ENCODE measurements around the gene AATF. TPM values are rescaled to one million over a fixed set of nuclear protein-coding genes. Genes with fewer than 3 reads are reported as not detected.

The AATF gene
- total RNA-seq, 4 donors from 2014 or later: 22.4 to 36.4 (median 32.4) TPM

DNA sequence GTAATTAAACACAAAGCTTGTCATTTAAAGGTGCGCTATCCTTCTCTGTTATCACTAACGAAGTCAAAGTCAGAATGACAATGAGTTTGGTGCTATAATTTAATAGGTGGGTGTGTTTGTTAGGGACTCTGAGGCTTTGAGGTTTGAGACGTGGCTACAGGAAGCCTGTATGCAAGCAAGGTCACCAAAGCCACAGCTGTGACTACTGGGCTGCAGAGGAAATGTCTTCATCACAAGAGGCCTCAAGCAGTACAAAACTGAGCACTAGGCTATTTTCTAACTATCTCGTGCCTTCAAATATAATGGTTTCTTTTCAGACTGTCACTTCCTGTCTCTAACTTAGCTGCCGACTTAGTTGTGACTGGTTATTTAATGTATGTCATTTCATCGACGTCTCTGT, 141.2 kb downstream of the AATF start:
- Histone ChIP-seq H3K27ac (peak overlapping the region in 2 of 4 donors; percentile 11 to 49), H3K4me1 (peaks cover 6 to 23% (median 9%) of the 10 kb centered on the region in 3 donors), H3K4me3 (no peak overlapping the region), H3K27me3 (no peaks in the 10 kb centered on the region), H3K9me3 (no peaks in the 10 kb centered on the region), H3K36me3 (peaks cover 8 to 99% (median 15%) of the 10 kb centered on the region in 3 donors)
- WGBS, 2 donors: 50 to 57% methylated on average over 7 of the region's 7 CpGs
- intact Hi-C loops (cut with DNase I): no loop called here
- TF ChIP-seq, protein P1, sequence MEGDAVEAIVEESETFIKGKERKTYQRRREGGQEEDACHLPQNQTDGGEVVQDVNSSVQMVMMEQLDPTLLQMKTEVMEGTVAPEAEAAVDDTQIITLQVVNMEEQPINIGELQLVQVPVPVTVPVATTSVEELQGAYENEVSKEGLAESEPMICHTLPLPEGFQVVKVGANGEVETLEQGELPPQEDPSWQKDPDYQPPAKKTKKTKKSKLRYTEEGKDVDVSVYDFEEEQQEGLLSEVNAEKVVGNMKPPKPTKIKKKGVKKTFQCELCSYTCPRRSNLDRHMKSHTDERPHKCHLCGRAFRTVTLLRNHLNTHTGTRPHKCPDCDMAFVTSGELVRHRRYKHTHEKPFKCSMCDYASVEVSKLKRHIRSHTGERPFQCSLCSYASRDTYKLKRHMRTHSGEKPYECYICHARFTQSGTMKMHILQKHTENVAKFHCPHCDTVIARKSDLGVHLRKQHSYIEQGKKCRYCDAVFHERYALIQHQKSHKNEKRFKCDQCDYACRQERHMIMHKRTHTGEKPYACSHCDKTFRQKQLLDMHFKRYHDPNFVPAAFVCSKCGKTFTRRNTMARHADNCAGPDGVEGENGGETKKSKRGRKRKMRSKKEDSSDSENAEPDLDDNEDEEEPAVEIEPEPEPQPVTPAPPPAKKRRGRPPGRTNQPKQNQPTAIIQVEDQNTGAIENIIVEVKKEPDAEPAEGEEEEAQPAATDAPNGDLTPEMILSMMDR (IDR thresholded peaks at IDR 0.05): no peak
- no peak for TF ChIP-seq POLR2A (IDR thresholded peaks at IDR 0.05)
- DNase-seq: no peak

DNA sequence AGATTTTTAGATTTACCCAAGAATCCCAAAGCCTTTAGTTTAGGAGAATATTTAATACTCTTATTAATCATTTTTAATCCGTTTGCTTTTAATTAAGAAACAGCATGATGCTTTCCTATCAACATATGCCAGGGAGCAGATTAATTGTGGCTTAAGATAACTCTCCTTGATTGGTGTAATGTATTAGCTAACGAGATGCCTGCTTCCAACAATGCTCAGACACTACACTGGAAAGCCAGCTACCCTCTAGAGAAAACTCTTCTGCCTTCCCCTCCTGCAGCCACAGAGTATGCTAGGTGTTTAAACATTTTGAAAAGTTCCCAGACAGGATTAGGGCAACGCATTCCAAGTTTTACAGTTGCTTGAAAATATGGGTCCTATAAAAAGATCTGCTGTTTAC, 142.2 kb downstream of the AATF start:
- TF ChIP-seq POLR2A (IDR thresholded peaks at IDR 0.05): no peak
- TF ChIP-seq, protein P1 (IDR thresholded peaks at IDR 0.05): no peak
- H3K36me3 ChIP-seq: peaks cover 8 to 99% (median 17%) of the 10 kb centered on the region in 3 donors
- H3K4me1 ChIP-seq: peaks cover 6 to 23% (median 9%) of the 10 kb centered on the region in 3 donors
- H3K27me3 ChIP-seq: no peaks in the 10 kb centered on the region
- H3K27ac ChIP-seq: no peak overlapping the region
- H3K4me3 ChIP-seq: no peak overlapping the region
- no peak for DNase-seq
- 66 to 83% methylated on average over 3 of the region's 3 CpGs for WGBS, 2 donors
- intact Hi-C loops (cut with DNase I): no loop called here
- H3K9me3 ChIP-seq: no peaks in the 10 kb centered on the region

DNA sequence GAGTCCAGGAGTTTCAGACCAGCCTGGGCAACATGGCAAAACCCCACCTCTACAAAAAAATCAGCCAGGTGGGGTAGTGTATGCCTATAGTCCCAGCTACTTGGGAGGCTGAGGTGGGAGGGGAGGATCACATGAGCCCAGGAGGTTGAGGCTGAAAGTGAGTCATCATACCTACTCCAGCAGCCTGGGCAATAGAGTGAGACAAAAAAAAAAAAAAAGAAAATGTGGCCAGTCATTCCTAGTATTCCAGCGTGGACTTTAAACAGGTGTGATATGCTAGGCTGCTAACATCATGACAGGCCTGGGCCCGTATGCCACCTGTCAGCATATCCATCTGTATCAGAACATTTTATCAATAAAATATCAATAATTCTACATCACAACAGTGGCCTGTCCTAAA, 143.3 kb downstream of the AATF start:
- DNase-seq: no peak
- H3K4me1 ChIP-seq: peaks cover 6 to 23% (median 9%) of the 10 kb centered on the region in 3 donors
- no peak for TF ChIP-seq POLR2A (IDR thresholded peaks at IDR 0.05)
- TF ChIP-seq, protein P1 (IDR thresholded peaks at IDR 0.05): no peak
- WGBS, 2 donors: 60 to 66% methylated on average over 2 of the region's 2 CpGs
- no peaks in the 10 kb centered on the region for H3K27me3 ChIP-seq
- peaks cover 3 to 99% (median 19%) of the 10 kb centered on the region in 3 donors for H3K36me3 ChIP-seq
- intact Hi-C loops (cut with DNase I): no loop called here
- H3K4me3 ChIP-seq: no peak overlapping the region
- H3K27ac ChIP-seq: no peak overlapping the region
- no peaks in the 10 kb centered on the region for H3K9me3 ChIP-seq

DNA sequence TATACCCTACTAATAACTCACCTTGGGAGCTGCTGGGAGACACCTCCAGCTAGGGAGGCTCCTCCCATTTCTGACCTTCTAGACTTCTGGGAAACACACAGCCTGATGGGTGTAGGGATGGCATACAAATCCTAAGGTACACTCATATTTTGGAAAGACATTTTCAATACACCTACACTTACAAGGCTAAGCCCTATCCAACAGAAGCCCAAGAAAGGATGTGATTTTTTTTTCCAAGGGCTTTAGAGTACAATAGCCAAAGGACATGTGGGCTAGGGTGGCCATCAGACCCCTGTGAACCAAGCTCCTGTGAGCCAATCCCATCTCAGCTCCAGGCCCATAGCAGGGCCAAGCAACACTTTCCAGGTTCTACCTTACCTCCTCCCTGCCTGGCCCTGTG, 143.9 kb downstream of the AATF start:
- H3K4me3 ChIP-seq: no peak overlapping the region
- intact Hi-C loops (cut with DNase I): no loop called here
- H3K36me3 ChIP-seq: peaks cover 0 to 99% (median 22%) of the 10 kb centered on the region in 3 donors
- no peak for DNase-seq
- no peak overlapping the region for H3K27ac ChIP-seq
- peaks cover 6 to 23% (median 9%) of the 10 kb centered on the region in 3 donors for H3K4me1 ChIP-seq
- no peaks in the 10 kb centered on the region for H3K27me3 ChIP-seq
- H3K9me3 ChIP-seq: no peaks in the 10 kb centered on the region
- TF ChIP-seq POLR2A (IDR thresholded peaks at IDR 0.05): no peak
- TF ChIP-seq, protein P1 (IDR thresholded peaks at IDR 0.05): no peak

DNA sequence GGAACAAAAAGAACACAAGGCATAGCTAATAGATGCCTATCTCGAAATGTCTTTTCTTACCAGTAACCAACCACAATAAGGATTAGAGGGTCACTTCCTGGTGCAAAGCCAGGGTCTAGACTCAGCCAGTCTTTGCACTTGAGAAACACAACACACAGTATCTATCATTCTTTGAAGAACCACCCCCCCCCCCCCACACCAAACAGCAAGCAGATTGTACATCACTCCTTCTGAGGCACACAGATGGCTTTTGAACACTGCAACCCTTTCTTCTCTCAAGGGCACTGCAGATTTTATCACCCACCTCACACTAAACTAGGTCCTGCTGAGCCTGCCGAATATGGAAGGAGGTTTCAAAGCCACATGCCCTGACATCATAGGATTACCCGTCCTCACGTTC, 145.6 kb downstream of the AATF start:
- 86 to 92% methylated on average over 2 to 4 of the region's 4 CpGs for WGBS, 2 donors
- no peak for DNase-seq
- H3K9me3 ChIP-seq: no peaks in the 10 kb centered on the region
- TF ChIP-seq, protein P1 (IDR thresholded peaks at IDR 0.05): no peak
- no peak for TF ChIP-seq POLR2A (IDR thresholded peaks at IDR 0.05)
- no peak overlapping the region for H3K27ac ChIP-seq
- intact Hi-C loops (cut with DNase I): no loop called here
- H3K4me3 ChIP-seq: no peak overlapping the region
- no peaks in the 10 kb centered on the region for H3K27me3 ChIP-seq
- H3K4me1 ChIP-seq: peaks cover 0 to 13% (median 3%) of the 10 kb centered on the region in 3 donors
- H3K36me3 ChIP-seq: peaks cover 0 to 97% (median 19%) of the 10 kb centered on the region in 3 donors
